ENCODE measurements around the gene IFIT5.

GRCh38 chr10:89428877-89429276 is 14.5 kb downstream of the IFIT5 start:
- TF ChIP-seq CTCF (IDR thresholded peaks at IDR 0.05; ENCODE audit: poor library complexity): no peak
- no peak for TF ChIP-seq EZH2 (IDR thresholded peaks at IDR 0.05; ENCODE audit: borderline replicate concordance)
- no peak for TF ChIP-seq EZH2phosphoT487 (IDR thresholded peaks at IDR 0.05; ENCODE audit: low read depth, severe bottlenecking, unreplicated experiment)

Data from hepatocyte (in vitro differentiated cells).